ENCODE measurements around the gene RNF123.

DNA sequence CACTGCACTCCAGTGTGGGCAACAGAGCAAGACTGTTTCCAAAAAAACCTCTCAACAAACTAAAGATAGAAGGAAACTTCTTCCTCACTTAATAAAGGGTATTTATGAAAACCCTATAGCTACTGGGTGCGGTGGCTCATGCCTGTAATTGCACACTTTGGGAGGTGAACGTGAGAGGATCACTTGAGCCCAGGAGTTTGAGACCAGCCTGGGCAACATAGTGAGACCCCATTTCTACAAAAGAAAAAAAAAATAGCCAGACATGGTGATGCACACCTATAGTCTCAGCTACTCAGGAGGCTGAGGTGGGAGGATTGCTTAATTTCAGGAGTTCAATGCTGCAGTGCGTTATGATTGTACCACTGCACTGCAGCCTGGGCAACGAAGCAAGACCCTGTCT lies 74.6 kb downstream of the RNF123 start:
- TF ChIP-seq POLR2AphosphoS5 (IDR thresholded peaks at IDR 0.05; ENCODE audit: low read depth, low read length) (no peak), REST (IDR thresholded peaks at IDR 0.05; ENCODE audit: insufficient read depth in 1 of 2, low read depth in 2 of 2, low read length in 2 of 2) (no peak), TAF1 (IDR thresholded peaks at IDR 0.05; ENCODE audit: borderline replicate concordance, insufficient read depth, low read length) (no peak), SIN3A (IDR thresholded peaks at IDR 0.05; ENCODE audit: borderline replicate concordance, insufficient read depth, low read length) (no peak), FOXP2 (optimal IDR thresholded peaks at IDR 0.05; ENCODE audit: borderline replicate concordance, extremely low read depth, extremely low read length, insufficient read depth) (no peak)

Data from PFSK-1 (cell line).